GM08714 (cell line): Measurements from ENCODE around the gene TBC1D14.
"Not testable (repeated sequence)": the region's sequence is repeated elsewhere in the genome, so short reads cannot be mapped to it uniquely, and the experiment has no call there.

Source experiments
- H3K4me3 ChIP-seq: fragments of 200-500 bp; sonication (Bioruptor generic); 2 replicates; pipeline ENCODE4 v1.5.1; 2014; ENCODE audit warnings: mild to moderate bottlenecking, low read length, inconsistent platforms
- ZNF274 ChIP-seq: IDR thresholded peaks from 2 replicates; pipeline ENCODE4 v1.6.1; 2012; ENCODE audit warnings: mild to moderate bottlenecking, low read depth, low read length

Gene TBC1D14

DNA sequence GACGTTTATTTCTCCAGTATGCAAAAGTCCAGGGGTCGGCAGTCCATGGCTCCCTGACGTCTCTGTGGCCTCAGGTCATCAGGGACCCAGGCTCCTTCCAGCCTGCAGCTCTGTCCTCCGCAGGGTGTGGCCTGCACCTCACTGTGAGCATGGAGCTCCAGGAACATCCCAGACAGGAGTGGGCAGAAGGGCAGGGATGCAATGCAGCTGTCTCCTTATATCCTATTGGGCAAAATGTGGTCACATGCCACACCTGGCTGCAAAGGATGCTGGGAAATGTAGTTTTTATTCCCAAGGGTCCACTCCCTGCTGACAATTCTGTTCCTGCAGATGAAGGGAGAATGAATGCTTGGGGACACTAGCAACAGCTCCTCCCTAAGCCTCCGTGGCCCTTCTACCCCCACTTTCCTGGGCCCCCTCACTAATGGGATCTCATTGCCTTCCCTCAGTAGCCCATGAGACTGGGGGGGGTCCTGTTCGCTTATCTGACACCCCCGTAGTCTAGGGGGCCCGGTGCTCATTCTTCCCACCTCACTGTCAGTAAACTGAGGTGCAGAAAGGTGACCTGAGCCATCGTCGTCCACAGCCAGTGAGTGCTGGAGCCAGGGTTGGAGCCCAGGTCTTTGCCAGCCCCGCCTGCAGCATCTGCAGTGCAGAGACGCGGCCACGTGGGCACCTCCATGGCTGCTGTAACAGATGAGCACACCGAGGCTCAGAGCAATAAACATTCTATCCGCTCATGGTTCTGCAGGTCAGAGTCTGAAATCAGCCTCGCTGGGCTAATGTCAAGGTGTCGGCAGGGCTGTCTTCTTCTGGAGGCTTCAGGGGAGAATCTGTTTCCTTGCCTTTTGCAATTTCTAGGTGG is 164.1 kb downstream of the TBC1D14 start:
- no peak for TF ChIP-seq ZNF274
- H3K4me3 ChIP-seq, result no peak overlapping the region

GRCh38 chr4:7074426-7074825 is 164.8 kb downstream of the TBC1D14 start:
- TF ChIP-seq ZNF274, result no peak
- no peak overlapping the region for H3K4me3 ChIP-seq

- TF ChIP-seq ZNF274, result no peak
- H3K4me3 ChIP-seq, result no peak overlapping the region
Measured at GRCh38 chr4:7075962-7076695, 166.5 kb downstream of the TBC1D14 start.

DNA sequence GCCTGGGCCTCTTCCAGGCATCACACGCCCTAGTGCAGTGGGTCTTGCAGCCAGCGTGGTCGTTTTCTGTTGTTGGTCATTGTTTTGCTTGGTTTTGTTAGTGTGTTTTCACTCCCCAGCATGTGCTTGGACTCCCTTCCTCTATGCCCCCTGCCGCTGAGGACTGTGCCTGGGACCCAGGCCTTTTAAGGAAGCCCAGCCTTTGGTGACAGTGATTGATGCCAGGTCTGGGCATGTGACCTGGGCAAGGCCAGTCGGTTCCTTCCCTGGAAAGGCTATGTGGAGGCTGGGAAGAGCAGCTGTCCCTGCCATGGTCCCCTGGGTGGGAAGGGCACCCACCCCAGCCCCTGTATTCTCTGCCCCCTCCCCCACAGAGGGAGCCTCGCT is 167.1 kb downstream of the TBC1D14 start:
- no peak overlapping the region for H3K4me3 ChIP-seq
- TF ChIP-seq ZNF274, result no peak

DNA sequence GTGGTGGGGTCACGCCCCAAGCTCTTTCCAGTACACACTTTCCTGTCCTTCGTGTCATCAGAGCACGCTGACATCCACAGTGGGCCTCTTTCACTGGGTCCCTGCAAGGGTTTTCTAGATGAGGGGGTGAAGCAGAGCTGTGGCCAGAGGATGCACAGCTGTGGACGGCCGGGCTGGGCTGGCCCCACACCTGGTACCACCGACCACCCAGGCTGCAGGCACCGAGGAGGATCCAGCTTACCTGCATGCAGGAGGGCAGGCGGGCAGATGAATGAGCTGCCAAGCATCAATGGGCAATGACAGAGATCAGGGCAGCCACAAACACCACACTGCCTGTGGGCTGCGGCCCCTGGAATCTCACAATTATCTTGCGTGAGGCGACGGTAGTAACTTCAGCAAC is 167.7 kb downstream of the TBC1D14 start:
- no peak for TF ChIP-seq ZNF274
- no peak overlapping the region for H3K4me3 ChIP-seq

GRCh38 chr4:7078025-7078424 is 168.4 kb downstream of the TBC1D14 start:
- TF ChIP-seq ZNF274, result no peak
- H3K4me3 ChIP-seq, result no peak overlapping the region

DNA sequence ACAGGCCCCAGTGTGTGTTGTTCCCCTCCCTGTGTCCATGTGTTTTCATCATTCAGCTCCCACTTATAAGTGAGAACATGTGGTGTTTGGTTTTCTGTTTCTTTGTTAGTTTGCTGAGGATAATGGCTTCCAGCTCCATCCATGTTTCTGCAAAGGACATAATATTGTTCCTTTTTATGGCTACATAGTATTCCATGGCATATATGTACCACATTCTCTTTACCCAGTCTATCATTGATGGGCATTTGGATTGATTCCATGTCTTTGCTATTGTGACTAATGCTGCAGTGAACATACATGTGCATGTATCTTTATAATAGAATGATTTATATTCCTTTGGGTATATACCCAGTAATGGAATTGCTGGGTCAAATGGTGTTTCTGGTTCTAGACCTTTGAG is 169.9 kb downstream of the TBC1D14 start:
- H3K4me3 ChIP-seq, result not testable (repeated sequence)

GRCh38 chr4:7079909-7080308 is 170.3 kb downstream of the TBC1D14 start:
- H3K4me3 ChIP-seq, result not testable (repeated sequence)
